Panc1 (cell line): ENCODE results near the gene HCN1. TPM values are rescaled to one million over a fixed set of nuclear protein-coding genes. Genes with fewer than 3 reads are reported as not detected.

Source experiments
- ATAC-seq: fragments of 200-7000 bp; cut with Tn5 transposase; 2 replicates; pipeline ENCODE4 v1.9.1; 2020; ENCODE audit warnings: mild to moderate bottlenecking, moderate library complexity
- BruUV-seq: library from RNA; stranded (reverse); fragments of 400-500 nt; replicated peaks from 2 replicates; lab custom pipeline; 2021; lab: Mats Ljungman, UMichigan
- CTCF ChIA-PET: fragments of 300-600 bp; sonication (Branson Sonifier 250); formaldehyde crosslinking; loops from one replicate; lab custom pipeline; 2022; ENCODE audit warnings: antibody characterized with exemption; lab: Charles Lee
- POLR2A ChIA-PET: fragments of 300-600 bp; sonication (Branson Sonifier 250); formaldehyde crosslinking; loops from one replicate; lab custom pipeline; 2022; ENCODE audit warnings: antibody characterized with exemption; lab: Charles Lee
- DNase-seq: peaks from one replicate; pipeline ENCODE4 v3.0.0-alpha.2; 2010; ENCODE audit warnings: low read depth, low spot score
- H3K27ac ChIP-seq: 2 replicates; pipeline ENCODE4 v1.5.1; 2011; ENCODE audit warnings: mild to moderate bottlenecking, low read length, inconsistent platforms
- H3K27me3 ChIP-seq: fragments of 200-500 bp; sonication (Bioruptor generic); 2 replicates; pipeline ENCODE4 v1.6.0; 2014; ENCODE audit warnings: low read length, inconsistent platforms; ENCODE audit not compliant: control insufficient read depth, insufficient read depth
- H3K36me3 ChIP-seq: fragments of 200-500 bp; sonication (Bioruptor generic); 2 replicates; pipeline ENCODE4 v1.5.1; 2014; ENCODE audit warnings: inconsistent platforms, mild to moderate bottlenecking, low read length, moderate library complexity; ENCODE audit not compliant: control insufficient read depth, insufficient read depth
- H3K4me1 ChIP-seq: 2 replicates; pipeline ENCODE4 v1.5.1; 2011; ENCODE audit warnings: inconsistent platforms, mild to moderate bottlenecking, low read length, moderate library complexity; ENCODE audit not compliant: control insufficient read depth, insufficient read depth
- H3K4me3 ChIP-seq, 2 experiments: 2 replicates each; pipeline ENCODE4 v1.5.1; 2011 to 2012; ENCODE audit warnings: low read depth in 2 of 2, low read length in 2 of 2, mild to moderate bottlenecking in 2 of 2, inconsistent platforms in 1 of 2, moderate library complexity in 1 of 2
- H3K9me3 ChIP-seq: fragments of 200-500 bp; sonication (Bioruptor generic); 2 replicates; pipeline ENCODE4 v1.5.1; 2014; ENCODE audit warnings: low read depth, mild to moderate bottlenecking, inconsistent platforms, low read length, moderate library complexity; ENCODE audit not compliant: control insufficient read depth, insufficient read depth
- CTCF ChIP-seq: fragments of 450-650 bp; IDR thresholded peaks from 2 replicates; pipeline ENCODE4 v1.5.1; 2017; ENCODE audit warnings: mild to moderate bottlenecking
- POLR2AphosphoS5 ChIP-seq: IDR thresholded peaks from 2 replicates; pipeline ENCODE4 v1.6.1; 2012; ENCODE audit warnings: mild to moderate bottlenecking, low read depth, low read length, moderate library complexity
- REST ChIP-seq, 2 experiments: IDR thresholded peaks; 2 replicates each; pipeline ENCODE4 v1.6.1; 2011 to 2012; ENCODE audit warnings: low read depth in 2 of 2, control low read depth in 1 of 2, low read length in 1 of 2, mild to moderate bottlenecking in 1 of 2, moderate library complexity in 1 of 2; ENCODE audit not compliant: insufficient read depth in 1 of 2
- SIN3A ChIP-seq: IDR thresholded peaks from 2 replicates; pipeline ENCODE4 v1.6.1; 2012; ENCODE audit warnings: low read depth, mild to moderate bottlenecking, low read length, moderate library complexity, borderline replicate concordance; ENCODE audit not compliant: insufficient read depth
- TCF7L2 ChIP-seq: IDR thresholded peaks from 2 replicates; pipeline ENCODE4 v1.6.1; 2011; ENCODE audit warnings: mild to moderate bottlenecking, low read depth, low read length, inconsistent platforms
- in situ Hi-C: cut with HindIII; loops from 2 replicates; pipeline ENCODE4 v1.10.0; 2016; ENCODE audit warnings: low sequenced_read_pairs, low pct_unique_long_range_greater_than_20kb
- intact Hi-C: fragments of 100-400 bp; cut with micrococcal nuclease; formaldehyde crosslinking; loops from one replicate; pipeline ENCODE4 v1.10.0; 2022; ENCODE audit not compliant: unreplicated experiment
- total RNA-seq: library from RNA; stranded (reverse); gene quantifications from one replicate; pipeline ENCODE4 v1.2.1, GENCODE V29; 2021; ENCODE audit not compliant: unreplicated experiment

The HCN1 gene
- total RNA-seq, 1 experiment from 2014 or later, result 0.36 TPM

- ChIA-PET CTCF (no interaction called here), POLR2A (no interaction called here)
- Histone ChIP-seq H3K9me3 (no peaks in the 10 kb centered on the region), H3K4me3 (no peak overlapping the region), H3K27ac (no peak overlapping the region), H3K27me3 (no peaks in the 10 kb centered on the region), H3K36me3 (no peaks in the 10 kb centered on the region), H3K4me1 (no peaks in the 10 kb centered on the region)
- in situ Hi-C loops (no loop called here), intact Hi-C loops (no loop called here)
- DNase-seq (no peak), ATAC-seq (no peak)
- TF ChIP-seq REST (IDR thresholded peaks at IDR 0.05; ENCODE audit: insufficient read depth in 1 of 2, low read depth in 2 of 2, low read length in 1 of 2) (no peak), SIN3A (no peak), TCF7L2 (no peak), CTCF (no peak), POLR2AphosphoS5 (no peak)
- no TSS peak for BruUV-seq
These were observed 421.9 kb downstream of the HCN1 start for GRCh38 chr5:45274241-45274640.

GRCh38 chr5:45271626-45272025, 424.6 kb downstream of the HCN1 start:
- ChIA-PET CTCF (interaction anchor here (0.7 kb wide), 1 partner anchor 115 kb away, joined by 3 read pairs; no protein-coding TSS in a partner anchor), POLR2A (no interaction called here)
- in situ Hi-C loops (no loop called here), intact Hi-C loops (no loop called here)
- no peak overlapping the region for H3K27ac ChIP-seq
- no peaks in the 10 kb centered on the region for H3K9me3 ChIP-seq
- DNase-seq (no peak), ATAC-seq (no peak)
- no TSS peak for BruUV-seq
- no peaks in the 10 kb centered on the region for H3K27me3 ChIP-seq
- no peak overlapping the region for H3K4me3 ChIP-seq
- TF ChIP-seq REST (IDR thresholded peaks at IDR 0.05; ENCODE audit: insufficient read depth in 1 of 2, low read depth in 2 of 2, low read length in 1 of 2) (no peak), CTCF (no peak), TCF7L2 (no peak), SIN3A (no peak), POLR2AphosphoS5 (no peak)
- no peaks in the 10 kb centered on the region for H3K4me1 ChIP-seq
- no peaks in the 10 kb centered on the region for H3K36me3 ChIP-seq
